OCI-LY3 (cell line): ENCODE measurements around the gene HERPUD1.

Source experiments
- EZH2phosphoT487 ChIP-seq: fragments of 200-600 bp; shearing (Covaris generic); IDR thresholded peaks from 2 replicates; pipeline ENCODE4 v1.6.1; 2018; ENCODE audit warnings: antibody characterized with exemption, mixed run types, low read depth
- TF ChIP-seq, protein P1 (sequence below): fragments of 200-600, 300-600 bp; sonication (generic); IDR thresholded peaks from 2 replicates; pipeline ENCODE4 v1.5.1; 2014; ENCODE audit warnings: antibody characterized with exemption, low read length, low read depth

DNA sequence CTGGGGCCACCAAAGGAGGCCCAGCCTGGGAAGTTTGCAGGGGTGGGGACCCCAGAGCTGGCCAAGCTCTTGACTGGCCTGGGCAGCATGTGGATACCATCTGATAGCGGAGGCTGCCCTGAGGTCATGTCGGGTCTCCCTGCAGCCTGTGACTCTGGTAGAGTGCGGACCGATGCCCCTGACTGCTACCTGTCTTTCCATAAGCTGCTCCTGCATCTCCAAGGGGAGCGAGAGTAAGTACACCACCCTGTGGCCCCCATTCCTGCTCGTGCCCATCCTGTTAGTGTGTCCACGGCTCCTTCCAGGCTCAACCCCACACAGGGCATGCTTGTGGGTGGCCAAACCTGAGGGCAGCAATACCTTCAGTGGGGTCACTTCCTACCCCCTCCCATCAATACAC is 37.8 kb downstream of the HERPUD1 start:
- TF ChIP-seq, protein P1, sequence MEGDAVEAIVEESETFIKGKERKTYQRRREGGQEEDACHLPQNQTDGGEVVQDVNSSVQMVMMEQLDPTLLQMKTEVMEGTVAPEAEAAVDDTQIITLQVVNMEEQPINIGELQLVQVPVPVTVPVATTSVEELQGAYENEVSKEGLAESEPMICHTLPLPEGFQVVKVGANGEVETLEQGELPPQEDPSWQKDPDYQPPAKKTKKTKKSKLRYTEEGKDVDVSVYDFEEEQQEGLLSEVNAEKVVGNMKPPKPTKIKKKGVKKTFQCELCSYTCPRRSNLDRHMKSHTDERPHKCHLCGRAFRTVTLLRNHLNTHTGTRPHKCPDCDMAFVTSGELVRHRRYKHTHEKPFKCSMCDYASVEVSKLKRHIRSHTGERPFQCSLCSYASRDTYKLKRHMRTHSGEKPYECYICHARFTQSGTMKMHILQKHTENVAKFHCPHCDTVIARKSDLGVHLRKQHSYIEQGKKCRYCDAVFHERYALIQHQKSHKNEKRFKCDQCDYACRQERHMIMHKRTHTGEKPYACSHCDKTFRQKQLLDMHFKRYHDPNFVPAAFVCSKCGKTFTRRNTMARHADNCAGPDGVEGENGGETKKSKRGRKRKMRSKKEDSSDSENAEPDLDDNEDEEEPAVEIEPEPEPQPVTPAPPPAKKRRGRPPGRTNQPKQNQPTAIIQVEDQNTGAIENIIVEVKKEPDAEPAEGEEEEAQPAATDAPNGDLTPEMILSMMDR = no peak
- no peak for TF ChIP-seq EZH2phosphoT487
